PC-3 (cell line): ENCODE results near the gene LIG1. TPM values are rescaled to one million over a fixed set of nuclear protein-coding genes. Genes with fewer than 3 reads are reported as not detected.

Experiments used
- ATAC-seq: fragments of 200-7000 bp; cut with Tn5 transposase; 2 replicates; pipeline ENCODE4 v1.9.1; 2020; ENCODE audit warnings: mild to moderate bottlenecking, moderate library complexity
- BruUV-seq: library from RNA; stranded (reverse); fragments of 400-500 nt; replicated peaks from 2 replicates; lab custom pipeline; 2021; lab: Mats Ljungman, UMichigan
- CTCF ChIA-PET: fragments of 300-600 bp; sonication (Branson Sonifier 250); formaldehyde crosslinking; loops from one replicate; lab custom pipeline; 2022; ENCODE audit warnings: antibody characterized with exemption; lab: Charles Lee
- POLR2A ChIA-PET: fragments of 300-600 bp; sonication (Branson Sonifier 250); formaldehyde crosslinking; loops from one replicate; lab custom pipeline; 2022; ENCODE audit warnings: antibody characterized with exemption; ENCODE audit not compliant: unreplicated experiment; lab: Charles Lee
- DNase-seq: peaks from one replicate; pipeline ENCODE4 v3.0.0-alpha.2; 2015
- H2AFZ ChIP-seq: fragments of 300-600 bp; sonication (generic); 2 replicates; pipeline ENCODE4 v1.6.0; 2016; ENCODE audit warnings: antibody characterized with exemption, low read length
- H3F3A ChIP-seq: fragments of 300-600 bp; sonication (generic); one replicate; pipeline ENCODE4 v1.6.0; 2017; ENCODE audit warnings: antibody characterized with exemption, low read length, control low read depth, mild to moderate bottlenecking; ENCODE audit not compliant: unreplicated experiment
- H3K27ac ChIP-seq: fragments of 300-600 bp; sonication (generic); 2 replicates; pipeline ENCODE4 v1.5.1; 2016; ENCODE audit warnings: mild to moderate bottlenecking, low read length
- H3K27me3 ChIP-seq: fragments of 300-600 bp; sonication (generic); 2 replicates; pipeline ENCODE4 v1.6.1; 2016; ENCODE audit warnings: low read length, mixed read lengths
- H3K36me3 ChIP-seq: fragments of 300-600 bp; sonication (generic); 2 replicates; pipeline ENCODE4 v1.6.1; 2016; ENCODE audit warnings: low read depth, mixed run types, low read length, mixed read lengths
- H3K4me1 ChIP-seq: fragments of 300-600 bp; sonication (generic); 2 replicates; pipeline ENCODE4 v1.5.1; 2016; ENCODE audit warnings: low read length; ENCODE audit not compliant: insufficient read depth
- H3K4me2 ChIP-seq: fragments of 300-600 bp; sonication (generic); 2 replicates; pipeline ENCODE4 v1.6.0; 2016; ENCODE audit warnings: low read length
- H3K4me3 ChIP-seq: fragments of 300-600 bp; sonication (generic); 2 replicates; pipeline ENCODE4 v1.5.1; 2016; ENCODE audit warnings: mild to moderate bottlenecking, low read length, mixed read lengths
- H3K79me2 ChIP-seq: fragments of 300-600 bp; sonication (generic); 2 replicates; pipeline ENCODE4 v1.6.1; 2017; ENCODE audit warnings: low read length, mixed read lengths
- H3K9ac ChIP-seq: fragments of 300-600 bp; sonication (generic); 2 replicates; pipeline ENCODE4 v1.6.0; 2016; ENCODE audit warnings: mild to moderate bottlenecking, low read length
- H3K9me2 ChIP-seq: fragments of 300-600 bp; sonication (generic); replicated peaks from 2 replicates; pipeline ENCODE4 v1.6.1; 2016; ENCODE audit warnings: mixed run types, low read length, mixed read lengths
- H3K9me3 ChIP-seq: fragments of 300-600 bp; sonication (generic); 2 replicates; pipeline ENCODE4 v1.6.1; 2016; ENCODE audit warnings: low read length, mixed read lengths
- H4K20me1 ChIP-seq: fragments of 300-600 bp; sonication (generic); 2 replicates; pipeline ENCODE4 v1.6.1; 2016; ENCODE audit warnings: low read length, mixed read lengths
- CTCF ChIP-seq: fragments of 300-600 bp; sonication (generic); conservative IDR thresholded peaks from 2 replicates; pipeline ENCODE4 v1.5.1; 2017; ENCODE audit warnings: antibody characterized with exemption, low read depth, mild to moderate bottlenecking, low read length
- EZH2 ChIP-seq: fragments of 300-600 bp; sonication (generic); IDR thresholded peaks from one replicate; pipeline ENCODE4 v1.6.1; 2017; ENCODE audit warnings: antibody characterized with exemption, mild to moderate bottlenecking, low read length; ENCODE audit not compliant: unreplicated experiment
- EZH2phosphoT487 ChIP-seq: fragments of 300-600 bp; sonication (generic); IDR thresholded peaks from 2 replicates; pipeline ENCODE4 v1.6.1; 2018; ENCODE audit warnings: mild to moderate bottlenecking, antibody characterized with exemption, low read length, borderline replicate concordance
- intact Hi-C: fragments of 100-400 bp; cut with micrococcal nuclease; formaldehyde crosslinking; loops from 2 replicates; pipeline ENCODE4 v1.9.0; 2023
- total RNA-seq: library from RNA; depleted of rRNA; stranded (reverse); fragments of >200 nt; gene quantifications from 2 replicates; pipeline ENCODE4 v1.2.3, GENCODE V29; 2014; rRNA removed

Gene LIG1
- total RNA-seq, 1 experiment from 2014 or later = 67.5 TPM

GRCh38 chr19:48069435-48069834, 100.7 kb downstream of the LIG1 start:
- intact Hi-C loops = no loop called here
- DNase-seq (no peak), ATAC-seq (no peak)
- POLR2A ChIA-PET = no interaction called here
- H3K4me1 ChIP-seq = no peaks in the 10 kb centered on the region
- BruUV-seq = no TSS peak
- H3F3A ChIP-seq = no peaks in the 10 kb centered on the region
- H3K79me2 ChIP-seq = no peaks in the 10 kb centered on the region
- H3K9ac ChIP-seq = no peak overlapping the region
- no peaks in the 10 kb centered on the region for H3K27me3 ChIP-seq
- TF ChIP-seq CTCF (no peak), EZH2phosphoT487 (no peak), EZH2 (no peak)
- H3K9me2 ChIP-seq = no peaks in the 10 kb centered on the region
- no peak overlapping the region for H3K27ac ChIP-seq
- no peak overlapping the region for H3K4me3 ChIP-seq
- H2AFZ ChIP-seq = no peak overlapping the region
- H3K9me3 ChIP-seq = no peaks in the 10 kb centered on the region
- no peak overlapping the region for H3K4me2 ChIP-seq
- no peaks in the 10 kb centered on the region for H4K20me1 ChIP-seq
- CTCF ChIA-PET = no interaction called here
- no peaks in the 10 kb centered on the region for H3K36me3 ChIP-seq

Other genes starting within 250 kb of the LIG1 start
- gene BSPH1, start 178.2 kb downstream of the LIG1 start, total RNA-seq = not detected in 2 replicates
- not detected in 2 replicates for gene ELSPBP1, start 175.7 kb downstream of the LIG1 start, total RNA-seq
- not detected in 2 replicates for gene CABP5, start 126.3 kb downstream of the LIG1 start, total RNA-seq
- gene PLA2G4C, start 59.5 kb downstream of the LIG1 start, total RNA-seq = 0.63 and 2.6 TPM in 2 replicates
- 1.8 and 2.6 TPM in 2 replicates for gene ZSWIM9, start 336 bp upstream of the LIG1 start, total RNA-seq
- gene CARD8, start 85.6 kb upstream of the LIG1 start, total RNA-seq = 6.8 and 8.7 TPM in 2 replicates
- gene ZNF114, start 99.7 kb upstream of the LIG1 start, total RNA-seq = 0.29 and 0.40 TPM in 2 replicates
- gene EMP3, start 155.2 kb upstream of the LIG1 start, total RNA-seq = 31.9 and 38.1 TPM in 2 replicates
- 1.3 and 7.1 TPM in 2 replicates for gene TMEM143, start 193.6 kb upstream of the LIG1 start, total RNA-seq
- not detected in 2 replicates for gene SYNGR4, start 194.0 kb upstream of the LIG1 start, total RNA-seq
- gene KDELR1, start 221.2 kb upstream of the LIG1 start, total RNA-seq = 90.2 and 101 TPM in 2 replicates
- 0.51 and 1.0 TPM in 2 replicates for gene GRIN2D, start 223.3 kb upstream of the LIG1 start, total RNA-seq